Measurements from ENCODE around the gene SLC2A5. TPM values are rescaled to one million over a fixed set of nuclear protein-coding genes. Genes with fewer than 3 reads are reported as not detected.
A peak's percentile ranks its signal among the peaks of the same experiment; 100 is the strongest.

Gene SLC2A5
- total RNA-seq, 1 donor from 2014 or later: 8.1 TPM

- no peak overlapping the region for H3K4me3 ChIP-seq
- H3K27ac ChIP-seq: no peak overlapping the region
- no peaks in the 10 kb centered on the region for H3K27me3 ChIP-seq
- H3K9me3 ChIP-seq: no peaks in the 10 kb centered on the region
- intact Hi-C loops (cut with DNase I): no loop called here
- peaks cover 4% of the 10 kb centered on the region for H3K4me1 ChIP-seq
- H3K36me3 ChIP-seq: peaks cover 0 to 20% of the 10 kb centered on the region in 2 donors
- TF ChIP-seq POLR2A (IDR thresholded peaks at IDR 0.05) (no peak), POLR2AphosphoS5 (IDR thresholded peaks at IDR 0.05; ENCODE audit: insufficient read depth in 1 of 2, low read depth in 1 of 2) (no peak), CTCF (IDR thresholded peaks at IDR 0.05) (no peak)
- no peak for DNase-seq (ENCODE audit: extremely low spot score in 2 of 2)
Observed at GRCh38 chr1:9105336-9105867, 36.0 kb upstream of the SLC2A5 start.

- peak overlapping the region; percentile 53 for H3K27ac ChIP-seq
- H3K27me3 ChIP-seq: no peaks in the 10 kb centered on the region
- no peak overlapping the region for H3K4me3 ChIP-seq
- intact Hi-C loops (cut with DNase I): no loop called here
- DNase-seq (ENCODE audit: extremely low spot score in 2 of 2): no peak
- no peaks in the 10 kb centered on the region for H3K9me3 ChIP-seq
- H3K4me1 ChIP-seq: no peaks in the 10 kb centered on the region
- TF ChIP-seq CTCF (IDR thresholded peaks at IDR 0.05) (peak in 2 of 3 experiments; percentile 50 to 56), POLR2A (IDR thresholded peaks at IDR 0.05) (no peak), POLR2AphosphoS5 (IDR thresholded peaks at IDR 0.05; ENCODE audit: insufficient read depth in 1 of 2, low read depth in 1 of 2) (no peak)
- peaks cover 0 to 14% of the 10 kb centered on the region in 2 donors for H3K36me3 ChIP-seq
Observed at GRCh38 chr1:9101510-9102146, 32.2 kb upstream of the SLC2A5 start.

- intact Hi-C loops (cut with DNase I): no loop called here
- no peaks in the 10 kb centered on the region for H3K27me3 ChIP-seq
- no peaks in the 10 kb centered on the region for H3K4me1 ChIP-seq
- H3K27ac ChIP-seq: peak overlapping the region; percentile 53
- peaks cover 0 to 14% of the 10 kb centered on the region in 2 donors for H3K36me3 ChIP-seq
- no peak for TF ChIP-seq CTCF (IDR thresholded peaks at IDR 0.05)
- no peak for TF ChIP-seq POLR2A (IDR thresholded peaks at IDR 0.05)
- TF ChIP-seq POLR2AphosphoS5 (IDR thresholded peaks at IDR 0.05; ENCODE audit: insufficient read depth in 1 of 2, low read depth in 1 of 2): no peak
- no peaks in the 10 kb centered on the region for H3K9me3 ChIP-seq
- no peak for DNase-seq (ENCODE audit: extremely low spot score in 2 of 2)
- H3K4me3 ChIP-seq: no peak overlapping the region
Observed at GRCh38 chr1:9100471-9101043, 31.1 kb upstream of the SLC2A5 start.

- no peak for TF ChIP-seq POLR2AphosphoS5 (IDR thresholded peaks at IDR 0.05; ENCODE audit: insufficient read depth in 1 of 2, low read depth in 1 of 2)
- TF ChIP-seq CTCF (IDR thresholded peaks at IDR 0.05): no peak
- no peak for TF ChIP-seq POLR2A (IDR thresholded peaks at IDR 0.05)
- H3K27ac ChIP-seq: no peak overlapping the region
- H3K36me3 ChIP-seq: peaks cover 0 to 14% of the 10 kb centered on the region in 2 donors
- intact Hi-C loops (cut with DNase I): no loop called here
- no peak overlapping the region for H3K4me3 ChIP-seq
- no peak for DNase-seq (ENCODE audit: extremely low spot score in 2 of 2)
- H3K27me3 ChIP-seq: no peaks in the 10 kb centered on the region
- no peaks in the 10 kb centered on the region for H3K9me3 ChIP-seq
- H3K4me1 ChIP-seq: no peaks in the 10 kb centered on the region
Observed at GRCh38 chr1:9099555-9099954, 30.1 kb upstream of the SLC2A5 start.
